ENCODE results near the gene PIR.

PIR gene

GRCh38 chrX:15358533-15358932, 134.6 kb downstream of the PIR start:
- in situ Hi-C loops (cut with HindIII; ENCODE audit: low sequenced_read_pairs) = no loop called here

GRCh38 chrX:15356444-15356843, 136.7 kb downstream of the PIR start:
- in situ Hi-C loops (cut with HindIII; ENCODE audit: low sequenced_read_pairs) = no loop called here

- in situ Hi-C loops (cut with HindIII; ENCODE audit: low sequenced_read_pairs) = no loop called here
Measured at GRCh38 chrX:15350329-15350996, 142.7 kb downstream of the PIR start.

GRCh38 chrX:15349046-15349445, 144.1 kb downstream of the PIR start:
- in situ Hi-C loops (cut with HindIII; ENCODE audit: low sequenced_read_pairs) = no loop called here

- in situ Hi-C loops (cut with HindIII; ENCODE audit: low sequenced_read_pairs) = no loop called here
Measured at GRCh38 chrX:15345976-15346375, 147.2 kb downstream of the PIR start.

- in situ Hi-C loops (cut with HindIII; ENCODE audit: low sequenced_read_pairs) = no loop called here
Measured at GRCh38 chrX:15344106-15344505, 149.0 kb downstream of the PIR start.

GRCh38 chrX:15343075-15343476, 150.1 kb downstream of the PIR start:
- in situ Hi-C loops (cut with HindIII; ENCODE audit: low sequenced_read_pairs) = no loop called here

- in situ Hi-C loops (cut with HindIII; ENCODE audit: low sequenced_read_pairs) = no loop called here
Measured at GRCh38 chrX:15340867-15341266, 152.3 kb downstream of the PIR start.

- in situ Hi-C loops (cut with HindIII; ENCODE audit: low sequenced_read_pairs) = loop anchor here (5.0 kb wide), 1 partner anchor 36 kb away; no protein-coding TSS in a partner anchor
Measured at GRCh38 chrX:15336023-15336413, 157.1 kb downstream of the PIR start.

- in situ Hi-C loops (cut with HindIII; ENCODE audit: low sequenced_read_pairs) = loop anchor here (5.0 kb wide), 1 partner anchor 37 kb away; no protein-coding TSS in a partner anchor
Measured at GRCh38 chrX:15335135-15336022, 157.8 kb downstream of the PIR start, which contains the start of gene PIGA. PIGA (minus strand) TSS chrX:15335523; CDS start chrX:15331930, 3,593 bp downstream.

All from endothelial cell of hepatic sinusoid (primary cell).